Measurements from ENCODE around the gene TLK2.
"Not testable (repeated sequence)": the region's sequence is repeated elsewhere in the genome, so short reads cannot be mapped to it uniquely, and the experiment has no call there.

Gene TLK2

GRCh38 chr17:62562656-62563055, 84.0 kb downstream of the TLK2 start:
- no peak for DNase-seq

- no peak for DNase-seq
Observed at GRCh38 chr17:62565817-62566216, 87.2 kb downstream of the TLK2 start.

GRCh38 chr17:62566996-62567578, 88.5 kb downstream of the TLK2 start:
- no peak for DNase-seq

GRCh38 chr17:62572488-62572887, 93.9 kb downstream of the TLK2 start:
- no peak for DNase-seq

- DNase-seq, result no peak
Observed at GRCh38 chr17:62572888-62573401, 94.3 kb downstream of the TLK2 start.

GRCh38 chr17:62573480-62574117, 95.0 kb downstream of the TLK2 start:
- no peak for DNase-seq

GRCh38 chr17:62576382-62576781, 97.8 kb downstream of the TLK2 start:
- no peak for DNase-seq

GRCh38 chr17:62578757-62579487, 100.3 kb downstream of the TLK2 start:
- no peak for DNase-seq

- no peak for DNase-seq
Observed at GRCh38 chr17:62580947-62581346, 102.3 kb downstream of the TLK2 start.

- DNase-seq, result no peak
Observed at GRCh38 chr17:62581764-62582163, 103.1 kb downstream of the TLK2 start.

- DNase-seq, result no peak
Observed at GRCh38 chr17:62587554-62587953, 108.9 kb downstream of the TLK2 start.

- no peak for DNase-seq
Observed at GRCh38 chr17:62588109-62588508, 109.5 kb downstream of the TLK2 start.

GRCh38 chr17:62591333-62591732, 112.7 kb downstream of the TLK2 start:
- no peak for DNase-seq

- not testable (repeated sequence) for DNase-seq
Observed at GRCh38 chr17:62591822-62592221, 113.2 kb downstream of the TLK2 start.

- no peak for DNase-seq
Observed at GRCh38 chr17:62592341-62593099, 113.9 kb downstream of the TLK2 start.

GRCh38 chr17:62595484-62595883, 116.9 kb downstream of the TLK2 start:
- no peak for DNase-seq

GRCh38 chr17:62596662-62597061, 118.0 kb downstream of the TLK2 start:
- no peak for DNase-seq

- no peak for DNase-seq
Observed at GRCh38 chr17:62597150-62597549, 118.5 kb downstream of the TLK2 start.

GRCh38 chr17:62597920-62598319, 119.3 kb downstream of the TLK2 start:
- DNase-seq, result no peak

GRCh38 chr17:62599964-62600657, 121.5 kb downstream of the TLK2 start:
- DNase-seq, result no peak

GRCh38 chr17:62600805-62601204, 122.2 kb downstream of the TLK2 start:
- DNase-seq, result no peak

GRCh38 chr17:62601471-62601870, 122.8 kb downstream of the TLK2 start:
- no peak for DNase-seq

- DNase-seq, result not testable (repeated sequence)
Observed at GRCh38 chr17:62603783-62604182, 125.2 kb downstream of the TLK2 start.

All from stimulated activated CD4-positive, alpha-beta T cell treated with anti-CD3 and anti-CD28 coated beads, Interleukin-12 subunit alpha, Interleukin-12 subunit beta, amount 100 ng/mL, for 4 hours (primary cell).